AG04450 (cell line): ENCODE measurements around the gene GNA14. TPM values are rescaled to one million over a fixed set of nuclear protein-coding genes. Genes with fewer than 3 reads are reported as not detected.

Experiments used
- CTCF ChIA-PET: fragments of 300-600, 350-600 bp; formaldehyde crosslinking; extraction: SDS; loops from one replicate; lab custom pipeline; 2022; ENCODE audit warnings: antibody characterized with exemption, inconsistent platforms; lab: Charles Lee
- POLR2A ChIA-PET: fragments of 350-600 bp; formaldehyde crosslinking; extraction: SDS; loops from one replicate; lab custom pipeline; 2021; ENCODE audit warnings: antibody characterized with exemption, inconsistent platforms; lab: Yijun Ruan, JAX
- DNase-seq: peaks from one replicate; pipeline ENCODE4 v3.0.0-alpha.2; 2011; ENCODE audit warnings: low read depth, low spot score
- H3K27ac ChIP-seq: one replicate; pipeline ENCODE4 v1.5.1; 2012; ENCODE audit warnings: low read depth, low read length, control low read depth
- H3K27me3 ChIP-seq: one replicate; pipeline ENCODE4 v1.6.0; 2012; ENCODE audit warnings: low read length; ENCODE audit not compliant: control insufficient read depth, insufficient read depth
- H3K4me3 ChIP-seq: 2 replicates; pipeline ENCODE4 v1.5.1; 2011; ENCODE audit warnings: mild to moderate bottlenecking, low read depth, low read length, control low read depth
- H3K9me3 ChIP-seq: 2 replicates; pipeline ENCODE4 v1.5.1; 2012; ENCODE audit warnings: low read length; ENCODE audit not compliant: control insufficient read depth, insufficient read depth
- CTCF ChIP-seq: IDR thresholded peaks from 2 replicates; pipeline ENCODE4 v1.5.1; 2011; ENCODE audit warnings: low read depth, low read length, control low read depth, inconsistent platforms
- polyA plus RNA-seq: library from polyadenylated mRNA; depleted of rRNA; stranded (reverse); fragments of >200 nt; gene quantifications from 2 replicates; pipeline ENCODE4 v1.2.3, GENCODE V29; 2011

The GNA14 gene
- polyA plus RNA-seq, 1 experiment, result 0.11 TPM

- Histone ChIP-seq H3K4me3 (no peak overlapping the region), H3K27ac (peak overlapping the region; percentile 34), H3K9me3 (no peaks in the 10 kb centered on the region), H3K27me3 (no peaks in the 10 kb centered on the region)
- peak; percentile 15 for DNase-seq
- ChIA-PET CTCF (interaction anchor here (0.8 to 2.2 kb wide), 7 partner anchors 25 to 362 kb away, joined by 3 to 6 read pairs (median 3); no protein-coding TSS in a partner anchor), POLR2A (interaction anchor here (0.6 to 1.0 kb wide), 3 partner anchors 22 to 77 kb away, joined by 3 to 5 read pairs (median 3); no protein-coding TSS in a partner anchor)
- no peak for TF ChIP-seq CTCF
Measured at GRCh38 chr9:77673941-77674791, 26.0 kb upstream of the GNA14 start.

DNA sequence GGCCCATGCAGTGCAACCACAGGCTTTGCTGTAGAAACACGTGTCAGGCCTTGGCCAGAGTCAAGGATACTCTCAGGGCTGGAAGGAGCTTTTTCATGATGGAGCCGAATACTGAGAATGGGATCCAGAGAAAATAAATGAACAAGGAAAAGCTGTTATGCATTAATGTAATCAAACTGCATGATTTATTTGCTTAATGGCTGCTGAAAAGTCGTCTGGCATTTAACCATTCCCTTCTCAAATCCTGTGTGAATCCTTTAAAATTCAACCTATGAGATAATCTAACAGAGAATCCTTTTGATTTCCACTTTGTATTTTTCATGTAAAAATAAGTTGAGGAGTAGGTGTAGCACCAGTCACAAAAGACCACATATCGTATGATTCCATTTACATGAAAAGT is 24.1 kb upstream of the GNA14 start:
- Histone ChIP-seq H3K9me3 (no peaks in the 10 kb centered on the region), H3K27ac (no peak overlapping the region), H3K27me3 (no peaks in the 10 kb centered on the region), H3K4me3 (no peak overlapping the region)
- POLR2A ChIA-PET, result no interaction called here
- DNase-seq, result no peak
- TF ChIP-seq CTCF, result no peak
- CTCF ChIA-PET, result no interaction called here

DNA sequence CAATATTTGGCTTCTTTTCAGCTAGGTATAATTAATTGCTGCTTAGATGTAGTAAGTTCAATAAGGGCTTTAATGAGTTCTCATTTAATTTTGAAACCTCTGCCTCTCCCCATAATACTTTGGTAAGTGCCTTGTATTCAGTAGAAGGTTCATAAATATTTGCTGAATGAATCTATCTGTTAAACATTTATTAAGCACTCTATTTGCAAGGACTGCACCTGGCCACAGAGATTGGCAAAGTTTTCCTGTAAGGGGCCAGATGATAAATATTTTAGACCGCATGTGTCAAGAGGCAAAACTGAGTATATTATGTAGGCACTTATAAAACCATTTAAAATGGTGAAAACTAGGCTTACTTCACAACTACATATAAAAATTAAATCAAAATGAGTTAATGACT is 19.0 kb upstream of the GNA14 start:
- CTCF ChIA-PET, result no interaction called here

GRCh38 chr9:77663754-77664153 is 15.6 kb upstream of the GNA14 start:
- CTCF ChIA-PET, result interaction anchor here (0.6 to 0.9 kb wide), 2 partner anchors 13 to 78 kb away, joined by 3 to 4 read pairs; no protein-coding TSS in a partner anchor

More for the DNA sequence above, 19.0 kb upstream of the GNA14 start:
- POLR2A ChIA-PET, result no interaction called here
- TF ChIP-seq CTCF, result no peak
- no peak for DNase-seq
- H3K4me3 ChIP-seq, result no peak overlapping the region
- no peak overlapping the region for H3K27ac ChIP-seq
- no peaks in the 10 kb centered on the region for H3K9me3 ChIP-seq
- no peaks in the 10 kb centered on the region for H3K27me3 ChIP-seq

More at GRCh38 chr9:77663754-77664153, 15.6 kb upstream of the GNA14 start:
- POLR2A ChIA-PET, result interaction anchor here (0.5 kb wide), 1 partner anchor 76 kb away, joined by 3 read pairs; no protein-coding TSS in a partner anchor
- no peak for DNase-seq
- H3K4me3 ChIP-seq, result no peak overlapping the region
- TF ChIP-seq CTCF, result no peak
- H3K27ac ChIP-seq, result no peak overlapping the region
- peaks cover 2% of the 10 kb centered on the region for H3K27me3 ChIP-seq
- no peaks in the 10 kb centered on the region for H3K9me3 ChIP-seq
